Measurements from ENCODE around the gene SLC26A1. TPM values are rescaled to one million over a fixed set of nuclear protein-coding genes. Genes with fewer than 3 reads are reported as not detected.

The SLC26A1 gene
- total RNA-seq, 2 experiments from 2014 or later = 0.45 TPM; not detected in 1

GRCh38 chr4:1024882-1025545 is 31.8 kb upstream of the SLC26A1 start:
- peaks cover 7% of the 10 kb centered on the region for H3K4me1 Mint-ChIP-seq (ENCODE audit: low read depth)
- no peak for DNase-seq
- peak overlapping the region; percentile 20 for H3K27ac Mint-ChIP-seq
- ChIA-PET POLR2A (no interaction called here), CTCF (no interaction called here)
- peaks cover 5% of the 10 kb centered on the region for H3K36me3 Mint-ChIP-seq (ENCODE audit: low read depth)
- H3K27me3 Mint-ChIP-seq (ENCODE audit: low read depth) = no peaks in the 10 kb centered on the region
- ATAC-seq = no peak
- H3K9me3 Mint-ChIP-seq (ENCODE audit: insufficient read depth) = no peaks in the 10 kb centered on the region
- no peak overlapping the region for H3K4me3 Mint-ChIP-seq

GRCh38 chr4:1023895-1024740 is 30.9 kb upstream of the SLC26A1 start:
- Mint-ChIP-seq H3K4me1 (ENCODE audit: low read depth) (peaks cover 7% of the 10 kb centered on the region), H3K27me3 (ENCODE audit: low read depth) (no peaks in the 10 kb centered on the region), H3K36me3 (ENCODE audit: low read depth) (peaks cover 5% of the 10 kb centered on the region), H3K27ac (no peak overlapping the region), H3K9me3 (ENCODE audit: insufficient read depth) (no peaks in the 10 kb centered on the region), H3K4me3 (no peak overlapping the region)
- CTCF ChIA-PET = no interaction called here
- DNase-seq = no peak
- POLR2A ChIA-PET = no interaction called here
- ATAC-seq = no peak

GRCh38 chr4:1023075-1023640 is 30.0 kb upstream of the SLC26A1 start:
- Mint-ChIP-seq H3K4me1 (ENCODE audit: low read depth) (peaks cover 7% of the 10 kb centered on the region), H3K9me3 (ENCODE audit: insufficient read depth) (no peaks in the 10 kb centered on the region), H3K27me3 (ENCODE audit: low read depth) (no peaks in the 10 kb centered on the region), H3K4me3 (no peak overlapping the region), H3K27ac (no peak overlapping the region), H3K36me3 (ENCODE audit: low read depth) (peaks cover 5% of the 10 kb centered on the region)
- no peak for ATAC-seq
- ChIA-PET CTCF (no interaction called here), POLR2A (no interaction called here)
- DNase-seq = no peak

- no peak for DNase-seq
- no peak for ATAC-seq
- Mint-ChIP-seq H3K4me3 (no peak overlapping the region), H3K27ac (no peak overlapping the region), H3K27me3 (ENCODE audit: low read depth) (no peaks in the 10 kb centered on the region), H3K4me1 (ENCODE audit: low read depth) (peaks cover 7% of the 10 kb centered on the region), H3K36me3 (ENCODE audit: low read depth) (peaks cover 5% of the 10 kb centered on the region), H3K9me3 (ENCODE audit: insufficient read depth) (no peaks in the 10 kb centered on the region)
- ChIA-PET CTCF (no interaction called here), POLR2A (no interaction called here)
Observed at GRCh38 chr4:1022739-1023066, 29.5 kb upstream of the SLC26A1 start.

GRCh38 chr4:1022051-1022738 is 29.0 kb upstream of the SLC26A1 start:
- Mint-ChIP-seq H3K36me3 (ENCODE audit: low read depth) (peaks cover 5% of the 10 kb centered on the region), H3K27me3 (ENCODE audit: low read depth) (no peaks in the 10 kb centered on the region)
- POLR2A ChIA-PET = interaction anchor here (0.9 kb wide), 1 partner anchor 12 kb away, joined by 3 read pairs; no protein-coding TSS in a partner anchor

GRCh38 chr4:1021386-1022050 is 28.3 kb upstream of the SLC26A1 start:
- Mint-ChIP-seq H3K9me3 (ENCODE audit: insufficient read depth) (no peaks in the 10 kb centered on the region), H3K4me1 (ENCODE audit: low read depth) (peaks cover 7% of the 10 kb centered on the region), H3K36me3 (ENCODE audit: low read depth) (peaks cover 5% of the 10 kb centered on the region), H3K4me3 (no peak overlapping the region), H3K27me3 (ENCODE audit: low read depth) (no peaks in the 10 kb centered on the region), H3K27ac (no peak overlapping the region)
- no peak for ATAC-seq
- POLR2A ChIA-PET = interaction anchor here (0.9 kb wide), 1 partner anchor 11 kb away, joined by 3 read pairs; no protein-coding TSS in a partner anchor
- DNase-seq = no peak
- CTCF ChIA-PET = no interaction called here

More at GRCh38 chr4:1022051-1022738, 29.0 kb upstream of the SLC26A1 start:
- CTCF ChIA-PET = no interaction called here
- Mint-ChIP-seq H3K27ac (no peak overlapping the region), H3K4me3 (no peak overlapping the region), H3K9me3 (ENCODE audit: insufficient read depth) (no peaks in the 10 kb centered on the region), H3K4me1 (ENCODE audit: low read depth) (peaks cover 7% of the 10 kb centered on the region)
- no peak for DNase-seq
- ATAC-seq = no peak

- peak; percentile 15 for ATAC-seq
- no peak overlapping the region for H3K4me3 Mint-ChIP-seq
- POLR2A ChIA-PET = no interaction called here
Observed at GRCh38 chr4:1019729-1020470, 26.7 kb upstream of the SLC26A1 start.

GRCh38 chr4:1019320-1019719 is 26.1 kb upstream of the SLC26A1 start:
- no peak for DNase-seq
- no peak overlapping the region for H3K4me3 Mint-ChIP-seq
- no peaks in the 10 kb centered on the region for H3K36me3 Mint-ChIP-seq (ENCODE audit: low read depth)
- H3K27me3 Mint-ChIP-seq (ENCODE audit: low read depth) = no peaks in the 10 kb centered on the region
- POLR2A ChIA-PET = no interaction called here
- CTCF ChIA-PET = no interaction called here
- H3K27ac Mint-ChIP-seq = no peak overlapping the region
- no peak for ATAC-seq
- H3K9me3 Mint-ChIP-seq (ENCODE audit: insufficient read depth) = no peaks in the 10 kb centered on the region
- H3K4me1 Mint-ChIP-seq (ENCODE audit: low read depth) = no peaks in the 10 kb centered on the region

More at GRCh38 chr4:1019729-1020470, 26.7 kb upstream of the SLC26A1 start:
- Mint-ChIP-seq H3K36me3 (ENCODE audit: low read depth) (no peaks in the 10 kb centered on the region), H3K4me1 (ENCODE audit: low read depth) (no peaks in the 10 kb centered on the region), H3K9me3 (ENCODE audit: insufficient read depth) (no peaks in the 10 kb centered on the region), H3K27me3 (ENCODE audit: low read depth) (no peaks in the 10 kb centered on the region), H3K27ac (no peak overlapping the region)
- DNase-seq = no peak
- CTCF ChIA-PET = no interaction called here

GRCh38 chr4:1018147-1019020 is 25.2 kb upstream of the SLC26A1 start:
- ChIA-PET CTCF (no interaction called here), POLR2A (no interaction called here)
- no peaks in the 10 kb centered on the region for H3K9me3 Mint-ChIP-seq (ENCODE audit: insufficient read depth)
- H3K36me3 Mint-ChIP-seq (ENCODE audit: low read depth) = no peaks in the 10 kb centered on the region
- ATAC-seq (no peak), DNase-seq (no peak)
- no peak overlapping the region for H3K27ac Mint-ChIP-seq
- no peak overlapping the region for H3K4me3 Mint-ChIP-seq
- peaks cover 8% of the 10 kb centered on the region for H3K4me1 Mint-ChIP-seq (ENCODE audit: low read depth)
- H3K27me3 Mint-ChIP-seq (ENCODE audit: low read depth) = no peaks in the 10 kb centered on the region

- Mint-ChIP-seq H3K9me3 (ENCODE audit: insufficient read depth) (no peaks in the 10 kb centered on the region), H3K4me3 (no peak overlapping the region), H3K27me3 (ENCODE audit: low read depth) (no peaks in the 10 kb centered on the region), H3K4me1 (ENCODE audit: low read depth) (peaks cover 8% of the 10 kb centered on the region), H3K27ac (no peak overlapping the region), H3K36me3 (ENCODE audit: low read depth) (no peaks in the 10 kb centered on the region)
- DNase-seq = no peak
- no peak for ATAC-seq
- POLR2A ChIA-PET = no interaction called here
- CTCF ChIA-PET = no interaction called here
Observed at GRCh38 chr4:1017706-1018105, 24.5 kb upstream of the SLC26A1 start.
